ENCODE measurements around the gene PHLPP1.

- TF ChIP-seq, protein P1, sequence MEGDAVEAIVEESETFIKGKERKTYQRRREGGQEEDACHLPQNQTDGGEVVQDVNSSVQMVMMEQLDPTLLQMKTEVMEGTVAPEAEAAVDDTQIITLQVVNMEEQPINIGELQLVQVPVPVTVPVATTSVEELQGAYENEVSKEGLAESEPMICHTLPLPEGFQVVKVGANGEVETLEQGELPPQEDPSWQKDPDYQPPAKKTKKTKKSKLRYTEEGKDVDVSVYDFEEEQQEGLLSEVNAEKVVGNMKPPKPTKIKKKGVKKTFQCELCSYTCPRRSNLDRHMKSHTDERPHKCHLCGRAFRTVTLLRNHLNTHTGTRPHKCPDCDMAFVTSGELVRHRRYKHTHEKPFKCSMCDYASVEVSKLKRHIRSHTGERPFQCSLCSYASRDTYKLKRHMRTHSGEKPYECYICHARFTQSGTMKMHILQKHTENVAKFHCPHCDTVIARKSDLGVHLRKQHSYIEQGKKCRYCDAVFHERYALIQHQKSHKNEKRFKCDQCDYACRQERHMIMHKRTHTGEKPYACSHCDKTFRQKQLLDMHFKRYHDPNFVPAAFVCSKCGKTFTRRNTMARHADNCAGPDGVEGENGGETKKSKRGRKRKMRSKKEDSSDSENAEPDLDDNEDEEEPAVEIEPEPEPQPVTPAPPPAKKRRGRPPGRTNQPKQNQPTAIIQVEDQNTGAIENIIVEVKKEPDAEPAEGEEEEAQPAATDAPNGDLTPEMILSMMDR (IDR thresholded peaks at IDR 0.05): no peak
- TF ChIP-seq POLR2A (IDR thresholded peaks at IDR 0.05) (no peak), POLR2AphosphoS5 (IDR thresholded peaks at IDR 0.05) (no peak)
These were observed 286.5 kb downstream of the PHLPP1 start for GRCh38 chr18:63001861-63002260.

Measured in stomach (tissue), 4 donors.